Epithelial cell of esophagus (primary cell): ENCODE measurements around the gene CDKL2.
"Not testable (repeated sequence)": the region's sequence is repeated elsewhere in the genome, so short reads cannot be mapped to it uniquely, and the experiment has no call there.

Experiments used
- DNase-seq: peaks from one replicate; pipeline ENCODE4 v3.0.0; 2010; ENCODE audit warnings: low read depth
- H3K4me3 ChIP-seq: 2 replicates; pipeline ENCODE4 v1.5.1; 2011; ENCODE audit warnings: mild to moderate bottlenecking, low read length, control low read depth
- TF ChIP-seq, protein P1 (sequence below): IDR thresholded peaks from 2 replicates; pipeline ENCODE4 v1.5.1; 2011; ENCODE audit warnings: low read depth, mild to moderate bottlenecking, low read length, control low read depth, inconsistent platforms; ENCODE audit not compliant: insufficient read depth; ENCODE audit errors: missing control alignments

CDKL2 gene

GRCh38 chr4:75672461-75673026, 42.2 kb upstream of the CDKL2 start:
- H3K4me3 ChIP-seq = peak overlapping the region; percentile 97
- DNase-seq = peak; percentile 47
- TF ChIP-seq, protein P1, sequence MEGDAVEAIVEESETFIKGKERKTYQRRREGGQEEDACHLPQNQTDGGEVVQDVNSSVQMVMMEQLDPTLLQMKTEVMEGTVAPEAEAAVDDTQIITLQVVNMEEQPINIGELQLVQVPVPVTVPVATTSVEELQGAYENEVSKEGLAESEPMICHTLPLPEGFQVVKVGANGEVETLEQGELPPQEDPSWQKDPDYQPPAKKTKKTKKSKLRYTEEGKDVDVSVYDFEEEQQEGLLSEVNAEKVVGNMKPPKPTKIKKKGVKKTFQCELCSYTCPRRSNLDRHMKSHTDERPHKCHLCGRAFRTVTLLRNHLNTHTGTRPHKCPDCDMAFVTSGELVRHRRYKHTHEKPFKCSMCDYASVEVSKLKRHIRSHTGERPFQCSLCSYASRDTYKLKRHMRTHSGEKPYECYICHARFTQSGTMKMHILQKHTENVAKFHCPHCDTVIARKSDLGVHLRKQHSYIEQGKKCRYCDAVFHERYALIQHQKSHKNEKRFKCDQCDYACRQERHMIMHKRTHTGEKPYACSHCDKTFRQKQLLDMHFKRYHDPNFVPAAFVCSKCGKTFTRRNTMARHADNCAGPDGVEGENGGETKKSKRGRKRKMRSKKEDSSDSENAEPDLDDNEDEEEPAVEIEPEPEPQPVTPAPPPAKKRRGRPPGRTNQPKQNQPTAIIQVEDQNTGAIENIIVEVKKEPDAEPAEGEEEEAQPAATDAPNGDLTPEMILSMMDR = no peak

DNA sequence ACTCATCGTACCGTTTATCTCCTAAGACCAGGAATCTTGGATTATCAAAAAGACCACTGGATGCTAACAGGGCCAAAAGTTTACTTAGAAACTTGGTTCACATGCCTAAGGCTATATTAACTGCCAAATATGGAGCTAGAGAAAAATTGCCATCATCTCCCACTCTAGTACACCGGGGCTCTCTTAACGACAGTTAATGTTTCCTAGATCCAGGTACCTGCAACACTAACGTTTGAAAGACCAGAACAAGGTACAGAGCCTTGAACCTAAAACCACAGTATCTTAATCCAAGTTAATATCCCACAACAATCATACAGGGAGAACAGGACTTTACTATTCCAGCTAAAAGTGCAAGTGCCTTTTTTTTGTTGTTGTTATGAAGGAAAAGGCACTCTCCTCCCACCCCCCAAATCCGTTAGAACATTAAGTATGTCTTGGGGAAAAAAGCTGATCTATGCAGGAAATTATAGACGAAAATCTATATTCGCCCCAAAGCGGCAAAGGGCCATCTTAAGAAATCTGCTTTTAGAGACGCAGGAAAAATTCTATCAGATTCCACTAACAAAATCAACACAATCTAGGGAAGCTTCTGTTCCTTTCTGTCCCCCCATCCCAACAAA, 41.6 kb upstream of the CDKL2 start:
- H3K4me3 ChIP-seq = peak overlapping the region; percentile 97
- no peak for DNase-seq
- TF ChIP-seq, protein P1 = no peak

DNA sequence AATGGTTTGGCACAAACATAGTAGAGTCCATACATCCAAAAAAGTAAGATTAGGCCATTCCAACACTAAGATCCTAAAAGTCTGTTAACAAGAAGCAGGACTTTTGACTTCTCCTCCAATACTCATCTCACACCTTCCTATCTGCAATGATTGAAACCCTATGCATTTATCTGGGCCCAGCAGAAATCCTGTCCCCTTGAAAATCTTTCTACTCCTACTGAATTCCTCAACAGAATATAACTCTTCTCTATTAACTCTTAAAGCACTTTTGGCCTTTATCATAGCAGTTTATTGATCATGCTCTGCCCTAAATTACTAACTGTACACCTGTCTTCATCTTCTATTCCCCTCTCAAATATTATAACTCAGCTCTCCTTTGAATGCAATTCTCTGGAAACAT, 38.3 kb upstream of the CDKL2 start:
- TF ChIP-seq, protein P1 = no peak
- no peak overlapping the region for H3K4me3 ChIP-seq
- DNase-seq = no peak

- not testable (repeated sequence) for H3K4me3 ChIP-seq, DNase-seq
Measured at GRCh38 chr4:75667636-75668035, 37.3 kb upstream of the CDKL2 start.

DNA sequence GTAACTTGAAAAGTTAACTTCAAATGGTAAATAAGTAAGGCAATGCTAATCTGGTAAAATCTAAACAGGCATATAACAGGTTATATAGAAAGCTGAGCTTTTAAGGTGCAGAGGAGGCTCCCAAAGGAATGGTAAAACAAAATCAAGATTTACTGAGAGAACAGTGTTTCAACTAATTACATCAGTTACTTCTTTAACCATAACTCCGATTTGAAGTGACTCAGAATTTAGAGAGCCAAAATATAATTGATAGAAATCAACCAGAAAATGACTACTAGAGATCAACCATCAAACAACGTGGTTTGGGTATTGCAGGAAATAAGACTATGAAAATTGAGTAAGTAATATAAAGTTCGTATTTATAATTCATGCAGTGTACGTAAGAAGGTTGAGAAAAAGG, 36.0 kb upstream of the CDKL2 start:
- H3K4me3 ChIP-seq = no peak overlapping the region
- DNase-seq = no peak
- TF ChIP-seq, protein P1 = no peak

DNA sequence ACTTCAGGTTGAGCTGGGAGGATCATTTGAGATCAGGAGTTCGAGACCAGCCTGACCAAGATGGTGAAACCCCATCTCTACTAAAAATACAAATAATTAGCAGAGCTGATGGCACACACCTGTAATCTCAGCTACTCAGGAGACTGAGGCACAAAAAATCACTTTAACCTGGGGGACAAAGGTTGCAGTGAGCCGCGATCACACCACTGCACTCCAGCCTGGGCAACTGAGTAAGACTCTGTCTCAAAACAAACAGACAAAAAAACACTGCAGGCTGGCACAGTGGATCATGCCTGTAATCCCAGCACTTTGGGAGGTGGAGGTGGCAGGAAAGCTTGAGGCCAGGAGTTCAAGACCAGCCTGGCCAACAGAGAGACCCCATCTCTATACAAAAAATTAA, 34.3 kb upstream of the CDKL2 start:
- DNase-seq, H3K4me3 ChIP-seq: not testable (repeated sequence)

DNA sequence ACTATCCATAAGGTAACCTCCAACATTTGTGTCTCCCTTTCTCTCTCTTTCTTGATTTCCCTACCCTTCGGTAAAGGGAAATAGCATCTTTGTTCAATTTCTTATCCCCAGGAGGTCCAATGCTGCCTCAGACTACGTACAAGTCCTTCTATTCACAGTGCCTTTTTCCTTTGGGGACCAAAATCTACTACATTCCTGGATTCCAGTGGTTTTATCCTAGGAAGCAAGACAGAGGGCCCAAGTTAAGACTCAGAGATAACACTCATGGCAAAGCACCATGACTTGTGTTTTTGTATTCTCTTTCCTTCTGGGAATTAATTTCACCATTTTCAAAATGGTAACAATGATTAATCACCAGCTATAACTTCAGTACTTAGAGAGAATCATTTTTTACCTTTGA, 32.3 kb upstream of the CDKL2 start:
- TF ChIP-seq, protein P1 = no peak
- DNase-seq = no peak
- no peak overlapping the region for H3K4me3 ChIP-seq

GRCh38 chr4:75660491-75660890, 30.2 kb upstream of the CDKL2 start:
- TF ChIP-seq, protein P1 = no peak
- no peak for DNase-seq
- H3K4me3 ChIP-seq = no peak overlapping the region
